Loucy (cell line): Measurements from ENCODE around the gene SMC1B.

Experiments
- H2AFZ ChIP-seq: fragments of 200-600 bp; sonication (generic); 2 replicates; pipeline ENCODE4 v1.6.0; 2016; ENCODE audit warnings: antibody characterized with exemption, mild to moderate bottlenecking, low read length, moderate library complexity
- H3F3A ChIP-seq: fragments of 200-600 bp; 2 replicates; pipeline ENCODE4 v1.6.0; 2016; ENCODE audit warnings: antibody characterized with exemption, low read depth, mild to moderate bottlenecking
- H3K27me3 ChIP-seq: fragments of 200-600 bp; sonication (generic); 2 replicates; pipeline ENCODE4 v1.6.1; 2014; ENCODE audit warnings: low read length, mild to moderate bottlenecking; ENCODE audit not compliant: insufficient read depth, poor library complexity, severe bottlenecking
- H3K36me3 ChIP-seq: fragments of 200-600 bp; sonication (generic); 2 replicates; pipeline ENCODE4 v1.6.1; 2016; ENCODE audit warnings: low read length; ENCODE audit not compliant: insufficient read depth
- H3K4me1 ChIP-seq: fragments of 200-600 bp; sonication (generic); 2 replicates; pipeline ENCODE4 v1.5.1; 2014; ENCODE audit warnings: low read length, mild to moderate bottlenecking; ENCODE audit not compliant: insufficient read depth, poor library complexity, severe bottlenecking
- H3K4me2 ChIP-seq: fragments of 200-600 bp; sonication (generic); 2 replicates; pipeline ENCODE4 v1.6.0; 2014; ENCODE audit warnings: antibody characterized with exemption, low read length, low read depth, mild to moderate bottlenecking; ENCODE audit not compliant: poor library complexity, severe bottlenecking
- H3K4me3 ChIP-seq: fragments of 200-600 bp; sonication (generic); 2 replicates; pipeline ENCODE4 v1.5.1; 2014; ENCODE audit warnings: low read length, mild to moderate bottlenecking, mixed read lengths; ENCODE audit not compliant: poor library complexity, severe bottlenecking
- H3K79me2 ChIP-seq: fragments of 200-600 bp; sonication (generic); 2 replicates; pipeline ENCODE4 v1.6.1; 2014; ENCODE audit warnings: low read length; ENCODE audit not compliant: insufficient read depth
- H3K9ac ChIP-seq: fragments of 200-600 bp; sonication (generic); 2 replicates; pipeline ENCODE4 v1.6.0; 2014; ENCODE audit warnings: mild to moderate bottlenecking, low read depth, low read length, moderate library complexity; ENCODE audit not compliant: poor library complexity, severe bottlenecking
- H3K9me2 ChIP-seq: fragments of 200-600 bp; sonication (generic); replicated peaks from 2 replicates; pipeline ENCODE4 v1.6.1; 2016; ENCODE audit warnings: low read depth, low read length, mixed read lengths
- H3K9me3 ChIP-seq: fragments of 200-600 bp; sonication (generic); 2 replicates; pipeline ENCODE4 v1.6.1; 2014; ENCODE audit warnings: mild to moderate bottlenecking, antibody characterized with exemption, low read length, low read depth; ENCODE audit not compliant: insufficient read depth
- H4K20me1 ChIP-seq: fragments of 200-600 bp; sonication (generic); 2 replicates; pipeline ENCODE4 v1.6.0; 2014; ENCODE audit warnings: antibody characterized with exemption, low read length, mild to moderate bottlenecking; ENCODE audit not compliant: insufficient read depth, poor library complexity, severe bottlenecking
- CTCF ChIP-seq: fragments of 200-600 bp; sonication (generic); conservative IDR thresholded peaks from 2 replicates; pipeline ENCODE4 v1.5.1; 2014; ENCODE audit warnings: mild to moderate bottlenecking, antibody characterized with exemption, low read length
- EZH2phosphoT487 ChIP-seq: fragments of 200-600 bp; IDR thresholded peaks from 2 replicates; pipeline ENCODE4 v1.6.1; 2018; ENCODE audit warnings: antibody characterized with exemption, mild to moderate bottlenecking, moderate library complexity, borderline replicate concordance

Gene SMC1B

GRCh38 chr22:45430871-45431270 lies 17.5 kb upstream of the SMC1B start:
- H3K27me3 ChIP-seq = no peaks in the 10 kb centered on the region

GRCh38 chr22:45429981-45430775 lies 16.8 kb upstream of the SMC1B start:
- Histone ChIP-seq H3K4me2 (no peak overlapping the region), H3K4me3 (no peak overlapping the region), H3K9me3 (no peaks in the 10 kb centered on the region), H3K27me3 (no peaks in the 10 kb centered on the region), H4K20me1 (no peaks in the 10 kb centered on the region), H3K4me1 (no peaks in the 10 kb centered on the region), H2AFZ (no peak overlapping the region), H3K9me2 (no peaks in the 10 kb centered on the region), H3K9ac (no peak overlapping the region), H3K79me2 (no peaks in the 10 kb centered on the region), H3K36me3 (no peaks in the 10 kb centered on the region), H3F3A (no peaks in the 10 kb centered on the region)
- TF ChIP-seq CTCF (no peak), EZH2phosphoT487 (no peak)

More at GRCh38 chr22:45430871-45431270, 17.5 kb upstream of the SMC1B start:
- Histone ChIP-seq H3F3A (no peaks in the 10 kb centered on the region), H4K20me1 (no peaks in the 10 kb centered on the region), H3K4me3 (no peak overlapping the region), H3K4me1 (no peaks in the 10 kb centered on the region), H3K4me2 (no peak overlapping the region), H3K36me3 (no peaks in the 10 kb centered on the region), H3K9me2 (no peaks in the 10 kb centered on the region), H3K9me3 (no peaks in the 10 kb centered on the region), H3K79me2 (no peaks in the 10 kb centered on the region), H2AFZ (no peak overlapping the region), H3K9ac (no peak overlapping the region)
- TF ChIP-seq CTCF = no peak
- TF ChIP-seq EZH2phosphoT487 = no peak

- TF ChIP-seq EZH2phosphoT487 (no peak), CTCF (no peak)
- H3K9me2 ChIP-seq = no peaks in the 10 kb centered on the region
- H2AFZ ChIP-seq = no peak overlapping the region
- H3K79me2 ChIP-seq = no peaks in the 10 kb centered on the region
- no peak overlapping the region for H3K4me3 ChIP-seq
- H3K4me2 ChIP-seq = no peak overlapping the region
- no peaks in the 10 kb centered on the region for H4K20me1 ChIP-seq
- H3K36me3 ChIP-seq = no peaks in the 10 kb centered on the region
- no peak overlapping the region for H3K9ac ChIP-seq
- H3K9me3 ChIP-seq = no peaks in the 10 kb centered on the region
- no peaks in the 10 kb centered on the region for H3K4me1 ChIP-seq
- H3F3A ChIP-seq = no peaks in the 10 kb centered on the region
- H3K27me3 ChIP-seq = no peaks in the 10 kb centered on the region
Measured at GRCh38 chr22:45429424-45429823, 16.0 kb upstream of the SMC1B start.
